ENCODE results near the gene IFI6.

IFI6 gene

GRCh38 chr1:27662707-27663393 is 9.1 kb downstream of the IFI6 start:
- peak; percentile 95 for DNase-seq
- Mint-ChIP-seq H3K36me3 (ENCODE audit: low read depth) (no peaks in the 10 kb centered on the region), H3K27me3 (ENCODE audit: low read depth, poor library complexity) (peaks cover 9% of the 10 kb centered on the region), H3K9me3 (no peaks in the 10 kb centered on the region), H3K4me3 (no peak overlapping the region), H3K27ac (peak overlapping the region; percentile 93), H3K4me1 (peaks cover 64% of the 10 kb centered on the region)
- peak; percentile 88 for TF ChIP-seq CTCF (IDR thresholded peaks at IDR 0.05)

GRCh38 chr1:27662261-27662660 is 9.7 kb downstream of the IFI6 start:
- Mint-ChIP-seq H3K4me1 (peaks cover 64% of the 10 kb centered on the region), H3K4me3 (no peak overlapping the region), H3K27me3 (ENCODE audit: low read depth, poor library complexity) (peaks cover 9% of the 10 kb centered on the region), H3K36me3 (ENCODE audit: low read depth) (no peaks in the 10 kb centered on the region), H3K9me3 (no peaks in the 10 kb centered on the region), H3K27ac (no peak overlapping the region)
- no peak for TF ChIP-seq CTCF (IDR thresholded peaks at IDR 0.05)
- no peak for DNase-seq

- Mint-ChIP-seq H3K36me3 (ENCODE audit: low read depth) (no peaks in the 10 kb centered on the region), H3K4me1 (peaks cover 61% of the 10 kb centered on the region), H3K9me3 (no peaks in the 10 kb centered on the region), H3K27me3 (ENCODE audit: low read depth, poor library complexity) (peaks cover 9% of the 10 kb centered on the region), H3K27ac (no peak overlapping the region), H3K4me3 (no peak overlapping the region)
- DNase-seq = no peak
- TF ChIP-seq CTCF (IDR thresholded peaks at IDR 0.05) = no peak
Measured at GRCh38 chr1:27661412-27662075, 10.4 kb downstream of the IFI6 start.

GRCh38 chr1:27660300-27660835 is 11.6 kb downstream of the IFI6 start:
- DNase-seq = no peak

GRCh38 chr1:27659497-27660299 is 12.3 kb downstream of the IFI6 start:
- Mint-ChIP-seq H3K9me3 (no peaks in the 10 kb centered on the region), H3K27me3 (ENCODE audit: low read depth, poor library complexity) (peaks cover 3% of the 10 kb centered on the region), H3K27ac (no peak overlapping the region), H3K4me3 (peak overlapping the region; percentile 82), H3K36me3 (ENCODE audit: low read depth) (no peaks in the 10 kb centered on the region), H3K4me1 (peaks cover 56% of the 10 kb centered on the region)
- TF ChIP-seq CTCF (IDR thresholded peaks at IDR 0.05) = no peak
- peak; percentile 95 for DNase-seq

More at GRCh38 chr1:27660300-27660835, 11.6 kb downstream of the IFI6 start:
- peak overlapping the region; percentile 47 for H3K27ac Mint-ChIP-seq
- no peak for TF ChIP-seq CTCF (IDR thresholded peaks at IDR 0.05)
- peaks cover 56% of the 10 kb centered on the region for H3K4me1 Mint-ChIP-seq
- no peaks in the 10 kb centered on the region for H3K9me3 Mint-ChIP-seq
- no peaks in the 10 kb centered on the region for H3K36me3 Mint-ChIP-seq (ENCODE audit: low read depth)
- peak overlapping the region; percentile 82 for H3K4me3 Mint-ChIP-seq
- peaks cover 3% of the 10 kb centered on the region for H3K27me3 Mint-ChIP-seq (ENCODE audit: low read depth, poor library complexity)
